NCI-H1694 (cell line): Measurements from ENCODE around the gene PGAM2.

Source experiments
- DNase-seq: peaks from one replicate; lab custom pipeline; 2025; lab: John Stamatoyannopoulos, UW

The PGAM2 gene

GRCh38 chr7:44103566-44103922 lies 38.2 kb upstream of the PGAM2 start:
- no peak for DNase-seq

GRCh38 chr7:44102846-44103565 lies 37.6 kb upstream of the PGAM2 start:
- DNase-seq, result no peak

GRCh38 chr7:44101966-44102845 lies 36.8 kb upstream of the PGAM2 start:
- DNase-seq, result no peak

- DNase-seq, result no peak
These were observed 36.1 kb upstream of the PGAM2 start for GRCh38 chr7:44101303-44101965.

GRCh38 chr7:44100458-44101302 lies 35.3 kb upstream of the PGAM2 start:
- no peak for DNase-seq

GRCh38 chr7:44099669-44100068 lies 34.3 kb upstream of the PGAM2 start:
- DNase-seq, result no peak

GRCh38 chr7:44098092-44099068 lies 33.0 kb upstream of the PGAM2 start:
- DNase-seq, result no peak

- DNase-seq, result no peak
These were observed 31.9 kb upstream of the PGAM2 start for GRCh38 chr7:44097064-44097932.

- no peak for DNase-seq
These were observed 31.0 kb upstream of the PGAM2 start for GRCh38 chr7:44096326-44096881.

- no peak for DNase-seq
These were observed 30.4 kb upstream of the PGAM2 start for GRCh38 chr7:44095781-44096180.

GRCh38 chr7:44094883-44095592 lies 29.7 kb upstream of the PGAM2 start:
- DNase-seq, result no peak

- no peak for DNase-seq
These were observed 29.0 kb upstream of the PGAM2 start for GRCh38 chr7:44094365-44094764.

- DNase-seq, result no peak
These were observed 27.8 kb upstream of the PGAM2 start for GRCh38 chr7:44093102-44093641.

- no peak for DNase-seq
These were observed 22.8 kb upstream of the PGAM2 start for GRCh38 chr7:44087911-44088838.

- DNase-seq, result no peak
These were observed 21.3 kb upstream of the PGAM2 start for GRCh38 chr7:44086627-44087026.

GRCh38 chr7:44085546-44085945 lies 20.2 kb upstream of the PGAM2 start:
- DNase-seq, result no peak

- DNase-seq, result no peak
These were observed 19.3 kb upstream of the PGAM2 start for GRCh38 chr7:44084701-44085100.
